B cell (primary cell): ENCODE measurements around the gene MED16. TPM values are rescaled to one million over a fixed set of nuclear protein-coding genes. Genes with fewer than 3 reads are reported as not detected.

Experiments
- ATAC-seq: fragments of 200-7000 bp; cut with Tn5 transposase; one replicate; pipeline ENCODE4 v1.10.0; 2021; ENCODE audit warnings: low read depth, mild to moderate bottlenecking, moderate number of reproducible peaks, moderate library complexity
- CTCF ChIA-PET: fragments of 350-600 bp; sonication (Branson Sonifier 250); formaldehyde crosslinking; loops from one replicate; lab custom pipeline; 2021; ENCODE audit warnings: antibody characterized with exemption, inconsistent platforms; lab: Charles Lee
- POLR2A ChIA-PET: fragments of 350-600 bp; sonication (Branson Sonifier 250); formaldehyde crosslinking; loops from one replicate; lab custom pipeline; 2021; ENCODE audit warnings: antibody characterized with exemption; lab: Charles Lee
- DNase-seq: peaks from one replicate; pipeline ENCODE4 v3.0.0; 2013
- H2AFZ ChIP-seq: 2 replicates; pipeline ENCODE4 v1.6.1; 2012; ENCODE audit warnings: mild to moderate bottlenecking, low read depth, low read length; ENCODE audit not compliant: insufficient read depth, poor library complexity, severe bottlenecking
- H3K27ac ChIP-seq, 2 donors: 1 replicate in 1 of 2; 2 replicates in 1 of 2; pipeline ENCODE4 v1.5.1; 2012 to 2013; ENCODE audit warnings: low read length in 2 of 2, mild to moderate bottlenecking in 2 of 2, moderate library complexity in 1 of 2
- H3K27me3 ChIP-seq, 4 experiments: fragments of 200-600 bp in 1 of 4; sonication (generic) in 1 of 4; replicated peaks in 1 of 4; 1 replicate in 2 of 4; 2 replicates in 2 of 4; pipeline versions ENCODE4 v1.6.1 to v1.7.0; 2013 to 2016; ENCODE audit warnings: low read length in 3 of 4, mild to moderate bottlenecking in 2 of 4, mixed read lengths in 1 of 4, moderate library complexity in 1 of 4; ENCODE audit not compliant: insufficient read depth in 4 of 4, control insufficient read depth in 3 of 4; ENCODE audit errors: control extremely low read depth in 1 of 4
- H3K36me3 ChIP-seq, 2 experiments: replicated peaks in 1 of 2; 1 replicate in 1 of 2; 2 replicates in 1 of 2; pipeline versions ENCODE4 v1.6.1 to v1.7.1; 2013; ENCODE audit warnings: low read length in 1 of 2; ENCODE audit not compliant: insufficient read depth in 2 of 2, control insufficient read depth in 1 of 2; ENCODE audit errors: control extremely low read depth in 1 of 2, extremely low read depth in 1 of 2
- H3K4me1 ChIP-seq, 2 donors: fragments of 200-600 bp in 1 of 2; sonication (generic) in 1 of 2; 1 replicate in 1 of 2; 2 replicates in 1 of 2; pipeline versions ENCODE4 v1.5.1 to v1.6.1; 2013 to 2017; ENCODE audit warnings: low read length in 2 of 2; ENCODE audit not compliant: control insufficient read depth in 2 of 2, insufficient read depth in 2 of 2
- H3K4me2 ChIP-seq: replicated peaks from 2 replicates; pipeline ENCODE3; 2012; ENCODE audit warnings: mild to moderate bottlenecking, low read depth, low read length; ENCODE audit not compliant: poor library complexity, severe bottlenecking
- H3K4me3 ChIP-seq, 5 experiments: fragments of 200-600 bp in 1 of 5; sonication (generic) in 1 of 5; 1 replicate in 3 of 5; 2 replicates in 2 of 5; pipeline versions ENCODE4 v1.5.1 to v1.7.0; 2011 to 2016; ENCODE audit warnings: low read length in 4 of 5, mild to moderate bottlenecking in 4 of 5, low read depth in 2 of 5, control low read depth in 1 of 5, moderate library complexity in 1 of 5; ENCODE audit not compliant: insufficient read depth in 1 of 5; ENCODE audit errors: control extremely low read depth in 1 of 5, extremely low read depth in 1 of 5
- H3K79me2 ChIP-seq: fragments of 200-600 bp; sonication (generic); one replicate; pipeline ENCODE4 v1.6.0; 2016; ENCODE audit warnings: low read length; ENCODE audit not compliant: control insufficient read depth, insufficient read depth
- H3K9ac ChIP-seq: fragments of 200-600 bp; sonication (generic); 2 replicates; pipeline ENCODE4 v1.6.1; 2017; ENCODE audit warnings: mild to moderate bottlenecking, low read length, moderate library complexity
- H3K9me3 ChIP-seq, 3 donors: one replicate each; pipeline versions ENCODE4 v1.6.1 to v1.7.1; 2013; ENCODE audit warnings: low read length in 2 of 3; ENCODE audit not compliant: control insufficient read depth in 2 of 3, insufficient read depth in 1 of 3; ENCODE audit errors: control extremely low read depth in 1 of 3
- H4K20me1 ChIP-seq: 2 replicates; pipeline ENCODE4 v1.6.0; 2012; ENCODE audit warnings: mild to moderate bottlenecking, low read length; ENCODE audit not compliant: insufficient read depth, control insufficient read depth, poor library complexity, severe bottlenecking
- H3K27ac Mint-ChIP-seq: one replicate; pipeline ENCODE4 v1.8.0; 2021; ENCODE audit warnings: mixed read lengths
- H3K27me3 Mint-ChIP-seq: one replicate; pipeline ENCODE4 v1.8.0; 2021; ENCODE audit warnings: mixed read lengths
- H3K4me1 Mint-ChIP-seq: one replicate; pipeline ENCODE4 v1.8.0; 2021; ENCODE audit warnings: mixed read lengths
- H3K4me3 Mint-ChIP-seq: one replicate; pipeline ENCODE4 v1.8.0; 2021; ENCODE audit warnings: mixed read lengths
- H3K9me3 Mint-ChIP-seq: one replicate; pipeline ENCODE4 v1.8.0; 2022; ENCODE audit warnings: mixed read lengths; ENCODE audit not compliant: insufficient read depth
- CTCF ChIP-seq: fragments of 200-600 bp; IDR thresholded peaks from one replicate; pipeline ENCODE4 v1.8.0; 2022; ENCODE audit warnings: antibody characterized with exemption, mild to moderate bottlenecking
- EZH2 ChIP-seq: IDR thresholded peaks from 2 replicates; pipeline ENCODE4 v1.6.1; 2012; ENCODE audit warnings: borderline replicate concordance, low read depth, mild to moderate bottlenecking, moderate library complexity, low read length; ENCODE audit not compliant: insufficient read depth, poor library complexity, severe bottlenecking
- WGBS: methylation state at CpG from one replicate; pipeline ENCODE4 v1.1.5; 2013; ENCODE audit warnings: missing lambda C conversion rate; ENCODE audit not compliant: insufficient coverage; 5-methylcytosine and 5-hydroxymethylcytosine counted together
- intact Hi-C: fragments of 100-400 bp; cut with micrococcal nuclease; formaldehyde crosslinking; loops from one replicate; pipeline ENCODE4 v1.10.0; 2022
- polyA plus RNA-seq: library from polyadenylated mRNA; depleted of rRNA; stranded (reverse); fragments of >200 nt; gene quantifications from 2 replicates; pipeline ENCODE4 v1.2.3, GENCODE V29; 2012
- total RNA-seq, 2 donors: library from RNA; stranded (reverse); fragments of 120-200 nt in 1 of 2; gene quantifications; 1 replicate in 1 of 2; 2 replicates in 1 of 2; pipeline versions ENCODE4 v1.2.3 to v1.2.4, GENCODE V29; 2013 to 2022

The MED16 gene
- total and polyA plus RNA-seq, 2 donors (not counting 1 experiment from before 2014, with no cell fraction given) = 85.0 to 85.3 TPM

GRCh38 chr19:912181-913079 is 19.4 kb upstream of the MED16 start:
- WGBS = under 1% methylated on average over 22 of the region's 69 CpGs
- ChIA-PET POLR2A (no interaction called here), CTCF (interaction anchor here (2.7 kb wide), 1 partner anchor 49 kb away, joined by 13 read pairs; no protein-coding TSS in a partner anchor)
- ATAC-seq (no peak), DNase-seq (no peak)
- H3K36me3 ChIP-seq = peaks cover 0 to 2% of the 10 kb centered on the region in 2 experiments
- H3K27ac ChIP-seq = peak overlapping the region; percentile 94 to 96
- H3K9ac ChIP-seq = peak overlapping the region; percentile 93
- Mint-ChIP-seq H3K9me3 (no peaks in the 10 kb centered on the region), H3K4me3 (peak overlapping the region; percentile 84), H3K4me1 (peaks cover 36% of the 10 kb centered on the region), H3K27ac (peak overlapping the region; percentile 87), H3K27me3 (peaks cover 3% of the 10 kb centered on the region)
- H3K4me3 ChIP-seq = peak overlapping the region in 4 of 5 experiments; percentile 79 to 91 (median 86)
- no peak overlapping the region for H2AFZ ChIP-seq
- peaks cover 53% of the 10 kb centered on the region for H3K79me2 ChIP-seq
- peaks cover 4% of the 10 kb centered on the region for H4K20me1 ChIP-seq
- intact Hi-C loops = no loop called here
- TF ChIP-seq CTCF = no peak
- TF ChIP-seq EZH2 = no peak
- H3K27me3 ChIP-seq = peaks cover 0 to 19% (median 2%) of the 10 kb centered on the region in 4 experiments
- peak overlapping the region; percentile 76 for H3K4me2 ChIP-seq
- peaks cover 0 to 8% (median 0%) of the 10 kb centered on the region in 3 donors for H3K9me3 ChIP-seq
- H3K4me1 ChIP-seq = peaks cover 47 to 62% of the 10 kb centered on the region in 2 donors
